HCT116 (cell line): ENCODE measurements around the gene SRF. TPM values are rescaled to one million over a fixed set of nuclear protein-coding genes. Genes with fewer than 3 reads are reported as not detected.

Experiments used
- ATAC-seq: fragments of 200-7000 bp; cut with Tn5 transposase; 2 replicates; pipeline ENCODE4 v1.9.1; 2020; ENCODE audit warnings: mild to moderate bottlenecking, moderate library complexity
- BruUV-seq: library from RNA; stranded (reverse); fragments of 400-500 nt; replicated peaks from 2 replicates; lab custom pipeline; 2021; lab: Mats Ljungman, UMichigan
- CTCF ChIA-PET: fragments of 300-600 bp; sonication (Branson Sonifier 250); formaldehyde crosslinking; loops from one replicate; lab custom pipeline; 2021; ENCODE audit warnings: antibody characterized with exemption; lab: Charles Lee
- POLR2A ChIA-PET: fragments of 300-600, 350-600 bp; sonication (Branson Sonifier 250); formaldehyde crosslinking; loops from one replicate; lab custom pipeline; 2021; ENCODE audit warnings: antibody characterized with exemption; lab: Charles Lee
- RAD21 ChIA-PET, 2 experiments: fragments of 300-600 bp; sonication (Branson Sonifier 250); formaldehyde crosslinking; loops; one replicate each; lab custom pipeline; 2023; ENCODE audit warnings: low total read pairs in 2 of 2; ENCODE audit not compliant: uncharacterized antibody in 2 of 2, unreplicated experiment in 2 of 2, low non-redundant PET in 1 of 2; lab: Charles Lee
- DNase-seq: peaks from one replicate; pipeline ENCODE4 v3.0.0-alpha.2; 2010; ENCODE audit warnings: low read depth, low spot score
- H2AFZ ChIP-seq: fragments of 200-600 bp; shearing (Covaris generic), sonication (generic); 2 replicates; pipeline ENCODE4 v1.6.1; 2017; ENCODE audit warnings: low read depth, mixed run types, mixed read lengths, antibody characterized with exemption, low read length; ENCODE audit not compliant: poor library complexity, severe bottlenecking
- H3K27ac ChIP-seq: 2 replicates; pipeline ENCODE4 v1.5.1; 2012; ENCODE audit warnings: low read depth, low read length
- H3K27me3 ChIP-seq: fragments of 200-600 bp; sonication (generic); 2 replicates; pipeline ENCODE4 v1.6.1; 2016; ENCODE audit warnings: mixed run types, low read length, mixed read lengths; ENCODE audit not compliant: insufficient read depth
- H3K36me3 ChIP-seq, 2 experiments: fragments of 200-500 bp in 1 of 2; fragments of 200-600 bp in 1 of 2; sonication (Bioruptor generic) in 1 of 2; sonication (generic) in 1 of 2; 2 replicates each; pipeline versions ENCODE4 v1.5.1 to v1.6.1; 2014 to 2016; ENCODE audit warnings: low read length in 2 of 2, inconsistent platforms in 1 of 2, mixed read lengths in 1 of 2, mixed run types in 1 of 2; ENCODE audit not compliant: insufficient read depth in 2 of 2, control insufficient read depth in 1 of 2
- H3K4me1 ChIP-seq, 2 experiments: fragments of 200-600 bp in 1 of 2; sonication (generic) in 1 of 2; 2 replicates each; pipeline versions ENCODE4 v1.5.1 to v1.6.1; 2012 to 2017; ENCODE audit warnings: low read length in 2 of 2, inconsistent platforms in 1 of 2, mild to moderate bottlenecking in 1 of 2, mixed read lengths in 1 of 2, mixed run types in 1 of 2, moderate library complexity in 1 of 2; ENCODE audit not compliant: insufficient read depth in 2 of 2, control insufficient read depth in 1 of 2
- H3K4me2 ChIP-seq: fragments of 200-600 bp; sonication (generic); 2 replicates; pipeline ENCODE4 v1.6.1; 2017; ENCODE audit warnings: mixed run types, low read length, mixed read lengths
- H3K4me3 ChIP-seq, 2 experiments: fragments of 200-600 bp in 1 of 2; sonication (generic) in 1 of 2; replicated peaks in 1 of 2; 2 replicates each; pipeline ENCODE4 v1.5.1; 2011 to 2016; ENCODE audit warnings: low read length in 2 of 2, control low read depth in 1 of 2, low read depth in 1 of 2, mild to moderate bottlenecking in 1 of 2, mixed read lengths in 1 of 2, mixed run types in 1 of 2
- H3K79me2 ChIP-seq: fragments of 200-600 bp; sonication (generic); 2 replicates; pipeline ENCODE4 v1.6.1; 2017; ENCODE audit warnings: mild to moderate bottlenecking, mixed run types, low read length, moderate library complexity, mixed read lengths; ENCODE audit not compliant: insufficient read depth
- H3K9ac ChIP-seq: fragments of 200-600 bp; sonication (generic); 2 replicates; pipeline ENCODE4 v1.6.1; 2016; ENCODE audit warnings: low read length, mixed read lengths
- H3K9me2 ChIP-seq: fragments of 200-600 bp; sonication (generic), shearing (Covaris generic); 2 replicates; pipeline ENCODE4 v1.6.1; 2017; ENCODE audit warnings: mixed run types, mild to moderate bottlenecking, moderate library complexity; ENCODE audit not compliant: insufficient read depth
- H3K9me3 ChIP-seq, 2 experiments: fragments of 200-500 bp in 1 of 2; fragments of 200-600 bp in 1 of 2; sonication (Bioruptor generic) in 1 of 2; sonication (generic) in 1 of 2; 2 replicates each; pipeline ENCODE4 v1.6.1; 2014 to 2017; ENCODE audit warnings: low read length in 2 of 2, mixed read lengths in 2 of 2, inconsistent platforms in 1 of 2, low read depth in 1 of 2, mild to moderate bottlenecking in 1 of 2, mixed run types in 1 of 2, moderate library complexity in 1 of 2; ENCODE audit not compliant: control insufficient read depth in 1 of 2, insufficient read depth in 1 of 2
- H4K20me1 ChIP-seq: fragments of 200-600 bp; sonication (generic), shearing (Covaris generic); 2 replicates; pipeline ENCODE4 v1.6.1; 2017; ENCODE audit warnings: mixed run types, mild to moderate bottlenecking, moderate library complexity; ENCODE audit not compliant: insufficient read depth
- EZH2 ChIP-seq: fragments of 200-600 bp; sonication (generic); IDR thresholded peaks from 2 replicates; pipeline ENCODE4 v1.6.1; 2017; ENCODE audit warnings: antibody characterized with exemption, mixed run types
- MAX ChIP-seq: IDR thresholded peaks from 2 replicates; pipeline ENCODE4 v1.6.1; 2012
- POLR2A ChIP-seq: IDR thresholded peaks from 2 replicates; pipeline ENCODE4 v1.7.0; 2011; ENCODE audit warnings: borderline replicate concordance; ENCODE audit not compliant: insufficient read depth, insufficient read length; ENCODE audit errors: extremely low read depth
- POLR2AphosphoS5 ChIP-seq: IDR thresholded peaks from 2 replicates; pipeline ENCODE4 v1.6.1; 2011; ENCODE audit warnings: mild to moderate bottlenecking, low read depth, low read length, moderate library complexity
- RAD21 ChIP-seq: IDR thresholded peaks from 2 replicates; pipeline ENCODE4 v1.6.1; 2012; ENCODE audit warnings: low read depth, mild to moderate bottlenecking
- SP1 ChIP-seq: IDR thresholded peaks from 2 replicates; pipeline ENCODE4 v1.6.1; 2012; ENCODE audit warnings: low read depth
- SRF ChIP-seq: IDR thresholded peaks from 2 replicates; pipeline ENCODE4 v1.6.1; 2012; ENCODE audit warnings: low read depth
- TCF7L2 ChIP-seq: IDR thresholded peaks from 2 replicates; pipeline ENCODE4 v1.7.0; 2011; ENCODE audit warnings: borderline replicate concordance, inconsistent platforms; ENCODE audit not compliant: insufficient read depth, insufficient read length; ENCODE audit errors: extremely low read depth
- ZNF274 ChIP-seq: fragments of 200-500 bp; sonication (Bioruptor generic); IDR thresholded peaks from 2 replicates; pipeline ENCODE4 v1.6.1; 2014; ENCODE audit warnings: mild to moderate bottlenecking, low read depth, low read length, inconsistent platforms
- intact Hi-C: fragments of 100-400 bp; cut with micrococcal nuclease; formaldehyde crosslinking; loops from 2 replicates; pipeline ENCODE4 v1.10.0; 2022
- total RNA-seq: library from RNA; stranded (reverse); gene quantifications from one replicate; pipeline ENCODE4 v1.2.1, GENCODE V29; 2021; ENCODE audit not compliant: unreplicated experiment
- TF ChIP-seq, protein P1 (sequence below): IDR thresholded peaks from 2 replicates; pipeline ENCODE4 v1.6.1; 2012; ENCODE audit warnings: low read depth
- TF ChIP-seq, protein P2 (sequence below): IDR thresholded peaks from 2 replicates; pipeline ENCODE4 v1.6.1; 2011; ENCODE audit warnings: mild to moderate bottlenecking, low read length, moderate library complexity; ENCODE audit not compliant: insufficient replicate concordance; ENCODE audit errors: extremely low read depth

SRF gene
- total RNA-seq, 1 experiment from 2014 or later, result 28.1 TPM

DNA sequence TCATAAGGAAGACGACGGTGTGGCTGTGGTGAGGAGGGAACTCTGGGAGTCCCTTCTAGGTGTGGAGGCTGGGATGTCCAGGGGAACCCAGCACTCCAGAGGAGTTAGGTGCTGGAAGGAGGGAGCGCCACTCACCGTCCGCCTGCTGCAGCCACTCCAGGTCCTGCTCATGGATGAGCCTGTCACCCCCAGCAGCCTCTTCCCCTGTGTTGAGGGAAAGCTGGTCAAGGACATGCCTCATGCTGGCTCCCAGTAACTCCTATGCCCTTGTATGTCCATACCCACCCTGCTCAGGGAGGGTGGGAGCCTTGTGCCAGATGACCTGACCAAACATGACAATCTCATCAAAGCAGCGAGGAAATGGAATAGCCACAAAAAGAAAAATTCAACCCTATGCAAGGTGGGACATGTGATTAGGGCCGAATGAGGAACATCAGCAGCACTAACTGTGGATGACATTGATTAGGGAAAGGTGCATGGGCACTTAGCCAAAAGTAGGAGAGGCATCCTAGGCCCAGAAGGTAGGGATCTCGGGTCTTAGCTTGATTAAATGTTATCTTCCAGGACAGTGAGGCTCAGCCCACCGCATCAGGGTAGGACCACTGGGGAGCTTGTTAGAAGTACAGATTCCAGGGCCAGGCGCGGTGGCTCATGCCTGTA lies 55.3 kb downstream of the SRF start:
- Histone ChIP-seq H2AFZ (no peak overlapping the region), H3K79me2 (peaks cover 28% of the 10 kb centered on the region), H3K27ac (no peak overlapping the region), H3K9me2 (no peaks in the 10 kb centered on the region), H3K4me2 (no peak overlapping the region), H3K27me3 (no peaks in the 10 kb centered on the region), H4K20me1 (no peaks in the 10 kb centered on the region), H3K36me3 (peaks cover 7 to 10% of the 10 kb centered on the region in 2 experiments; a peak in 2 of 4 replicates), H3K4me1 (peaks cover 4 to 19% of the 10 kb centered on the region in 2 experiments; a peak in 3 of 4 replicates), H3K9ac (no peak overlapping the region), H3K4me3 (no peak overlapping the region), H3K9me3 (no peaks in the 10 kb centered on the region)
- POLR2A ChIA-PET, result no interaction called here
- intact Hi-C loops, result no loop called here
- DNase-seq (no peak), ATAC-seq (no peak)
- TF ChIP-seq SRF, result no peak
- TF ChIP-seq SP1, result no peak
- TF ChIP-seq EZH2, result no peak
- no peak for TF ChIP-seq TCF7L2
- TF ChIP-seq ZNF274, result no peak
- TF ChIP-seq RAD21, result no peak
- TF ChIP-seq, protein P1, sequence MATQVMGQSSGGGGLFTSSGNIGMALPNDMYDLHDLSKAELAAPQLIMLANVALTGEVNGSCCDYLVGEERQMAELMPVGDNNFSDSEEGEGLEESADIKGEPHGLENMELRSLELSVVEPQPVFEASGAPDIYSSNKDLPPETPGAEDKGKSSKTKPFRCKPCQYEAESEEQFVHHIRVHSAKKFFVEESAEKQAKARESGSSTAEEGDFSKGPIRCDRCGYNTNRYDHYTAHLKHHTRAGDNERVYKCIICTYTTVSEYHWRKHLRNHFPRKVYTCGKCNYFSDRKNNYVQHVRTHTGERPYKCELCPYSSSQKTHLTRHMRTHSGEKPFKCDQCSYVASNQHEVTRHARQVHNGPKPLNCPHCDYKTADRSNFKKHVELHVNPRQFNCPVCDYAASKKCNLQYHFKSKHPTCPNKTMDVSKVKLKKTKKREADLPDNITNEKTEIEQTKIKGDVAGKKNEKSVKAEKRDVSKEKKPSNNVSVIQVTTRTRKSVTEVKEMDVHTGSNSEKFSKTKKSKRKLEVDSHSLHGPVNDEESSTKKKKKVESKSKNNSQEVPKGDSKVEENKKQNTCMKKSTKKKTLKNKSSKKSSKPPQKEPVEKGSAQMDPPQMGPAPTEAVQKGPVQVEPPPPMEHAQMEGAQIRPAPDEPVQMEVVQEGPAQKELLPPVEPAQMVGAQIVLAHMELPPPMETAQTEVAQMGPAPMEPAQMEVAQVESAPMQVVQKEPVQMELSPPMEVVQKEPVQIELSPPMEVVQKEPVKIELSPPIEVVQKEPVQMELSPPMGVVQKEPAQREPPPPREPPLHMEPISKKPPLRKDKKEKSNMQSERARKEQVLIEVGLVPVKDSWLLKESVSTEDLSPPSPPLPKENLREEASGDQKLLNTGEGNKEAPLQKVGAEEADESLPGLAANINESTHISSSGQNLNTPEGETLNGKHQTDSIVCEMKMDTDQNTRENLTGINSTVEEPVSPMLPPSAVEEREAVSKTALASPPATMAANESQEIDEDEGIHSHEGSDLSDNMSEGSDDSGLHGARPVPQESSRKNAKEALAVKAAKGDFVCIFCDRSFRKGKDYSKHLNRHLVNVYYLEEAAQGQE, result no peak
- TF ChIP-seq POLR2A, result no peak
- no peak for TF ChIP-seq MAX
- TF ChIP-seq POLR2AphosphoS5, result no peak; the same call in 1 of the 2 replicates
- TF ChIP-seq, protein P2, sequence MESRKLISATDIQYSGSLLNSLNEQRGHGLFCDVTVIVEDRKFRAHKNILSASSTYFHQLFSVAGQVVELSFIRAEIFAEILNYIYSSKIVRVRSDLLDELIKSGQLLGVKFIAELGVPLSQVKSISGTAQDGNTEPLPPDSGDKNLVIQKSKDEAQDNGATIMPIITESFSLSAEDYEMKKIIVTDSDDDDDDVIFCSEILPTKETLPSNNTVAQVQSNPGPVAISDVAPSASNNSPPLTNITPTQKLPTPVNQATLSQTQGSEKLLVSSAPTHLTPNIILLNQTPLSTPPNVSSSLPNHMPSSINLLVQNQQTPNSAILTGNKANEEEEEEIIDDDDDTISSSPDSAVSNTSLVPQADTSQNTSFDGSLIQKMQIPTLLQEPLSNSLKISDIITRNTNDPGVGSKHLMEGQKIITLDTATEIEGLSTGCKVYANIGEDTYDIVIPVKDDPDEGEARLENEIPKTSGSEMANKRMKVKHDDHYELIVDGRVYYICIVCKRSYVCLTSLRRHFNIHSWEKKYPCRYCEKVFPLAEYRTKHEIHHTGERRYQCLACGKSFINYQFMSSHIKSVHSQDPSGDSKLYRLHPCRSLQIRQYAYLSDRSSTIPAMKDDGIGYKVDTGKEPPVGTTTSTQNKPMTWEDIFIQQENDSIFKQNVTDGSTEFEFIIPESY, result no peak
- CTCF ChIA-PET, result no interaction called here
- RAD21 ChIA-PET, result interaction anchor here in 1 of 2 experiments (0.6 kb wide), 1 partner anchor 143 kb away, joined by 3 read pairs; the partner anchor contains the start of gene ZNF318
- no TSS peak for BruUV-seq
